SK-N-MC (cell line): ENCODE measurements around the gene SEH1L.

ENCODE experiments used
- DNase-seq: peaks from one replicate; pipeline ENCODE4 v3.0.0-alpha.2; 2011; ENCODE audit warnings: low read depth, low spot score
- H3K27ac ChIP-seq: fragments of 200-600 bp; sonication (generic); 2 replicates; pipeline ENCODE4 v1.5.1; 2016; ENCODE audit warnings: mixed run types
- H3K36me3 ChIP-seq: fragments of 200-600 bp; sonication (generic); 2 replicates; pipeline ENCODE4 v1.6.1; 2017; ENCODE audit warnings: antibody characterized with exemption, low read length, mixed read lengths; ENCODE audit not compliant: insufficient read depth
- H3K4me3 ChIP-seq: fragments of 200-600 bp; sonication (generic); 2 replicates; pipeline ENCODE4 v1.5.1; 2016
- H3K9ac ChIP-seq: fragments of 200-600 bp; sonication (generic); 2 replicates; pipeline ENCODE4 v1.8.0; 2017; ENCODE audit warnings: mixed run types, mixed read lengths; ENCODE audit not compliant: insufficient read length
- H3K9me3 ChIP-seq: fragments of 200-600 bp; sonication (generic); 2 replicates; pipeline ENCODE4 v1.6.1; 2017; ENCODE audit warnings: low read depth, mild to moderate bottlenecking, antibody characterized with exemption, low read length, moderate library complexity, mixed read lengths
- EZH2 ChIP-seq: fragments of 200-600 bp; sonication (generic); IDR thresholded peaks from one replicate; pipeline ENCODE4 v1.6.1; 2017; ENCODE audit warnings: antibody characterized with exemption
- FOXP2 ChIP-seq: optimal IDR thresholded peaks from 2 replicates; pipeline ENCODE3; 2011; ENCODE audit warnings: mild to moderate bottlenecking, moderate library complexity; ENCODE audit not compliant: insufficient read depth; ENCODE audit errors: extremely low read length, control extremely low read depth
- POLR2AphosphoS5 ChIP-seq: IDR thresholded peaks from 2 replicates; pipeline ENCODE4 v1.6.1; 2012; ENCODE audit warnings: mild to moderate bottlenecking, low read depth, low read length, borderline replicate concordance

The SEH1L gene

DNA sequence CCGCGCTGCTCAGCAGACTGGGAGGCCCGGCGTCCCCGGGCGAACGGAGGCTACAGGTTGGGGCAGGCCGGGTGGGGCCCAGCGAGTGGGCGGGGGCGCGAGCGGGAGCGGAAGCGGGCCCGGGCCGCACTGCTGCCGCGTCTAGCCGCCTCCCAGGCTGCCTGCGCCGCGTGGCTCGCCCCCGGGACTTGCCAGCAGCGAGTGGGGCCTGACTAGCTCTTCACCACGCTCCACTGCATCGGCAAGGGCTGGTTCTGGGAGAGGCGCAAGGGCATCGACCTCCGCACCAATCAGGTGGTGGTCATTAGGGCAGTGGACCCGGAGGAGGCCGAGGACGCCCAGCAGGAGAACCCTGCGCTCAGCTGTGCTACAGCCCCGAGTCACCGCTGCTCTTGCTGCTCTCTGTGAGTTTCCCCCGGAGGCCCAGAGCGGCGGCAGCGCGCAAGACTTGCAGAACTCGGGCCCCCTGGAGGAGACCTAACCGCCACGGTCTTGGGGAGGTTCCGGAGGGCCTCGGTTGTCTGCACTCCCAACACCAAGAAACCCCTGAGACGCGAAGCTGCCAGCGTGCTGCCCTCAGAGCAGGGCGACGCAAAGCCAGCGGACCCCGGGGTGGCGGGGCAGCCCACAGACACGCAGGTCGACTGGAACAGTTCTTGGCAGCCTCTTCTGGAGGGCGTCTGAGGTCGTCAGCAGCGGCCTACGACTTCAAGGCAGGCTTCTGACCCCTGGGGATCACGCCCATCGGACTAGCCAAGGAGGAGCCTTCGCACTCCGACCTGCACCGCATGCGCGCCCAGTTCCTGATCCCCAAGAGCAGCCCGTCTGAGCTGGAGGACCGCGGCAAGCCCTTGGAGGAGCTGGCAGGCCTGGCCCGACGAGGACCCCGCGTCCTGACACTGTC, 36.5 kb upstream of the SEH1L start:
- H3K9ac ChIP-seq: no peak overlapping the region
- DNase-seq: no peak
- no peak overlapping the region for H3K27ac ChIP-seq
- TF ChIP-seq POLR2AphosphoS5 (no peak), FOXP2 (no peak), EZH2 (no peak)
- H3K4me3 ChIP-seq: no peak overlapping the region
- H3K9me3 ChIP-seq: no peaks in the 10 kb centered on the region
- H3K36me3 ChIP-seq: no peaks in the 10 kb centered on the region

DNA sequence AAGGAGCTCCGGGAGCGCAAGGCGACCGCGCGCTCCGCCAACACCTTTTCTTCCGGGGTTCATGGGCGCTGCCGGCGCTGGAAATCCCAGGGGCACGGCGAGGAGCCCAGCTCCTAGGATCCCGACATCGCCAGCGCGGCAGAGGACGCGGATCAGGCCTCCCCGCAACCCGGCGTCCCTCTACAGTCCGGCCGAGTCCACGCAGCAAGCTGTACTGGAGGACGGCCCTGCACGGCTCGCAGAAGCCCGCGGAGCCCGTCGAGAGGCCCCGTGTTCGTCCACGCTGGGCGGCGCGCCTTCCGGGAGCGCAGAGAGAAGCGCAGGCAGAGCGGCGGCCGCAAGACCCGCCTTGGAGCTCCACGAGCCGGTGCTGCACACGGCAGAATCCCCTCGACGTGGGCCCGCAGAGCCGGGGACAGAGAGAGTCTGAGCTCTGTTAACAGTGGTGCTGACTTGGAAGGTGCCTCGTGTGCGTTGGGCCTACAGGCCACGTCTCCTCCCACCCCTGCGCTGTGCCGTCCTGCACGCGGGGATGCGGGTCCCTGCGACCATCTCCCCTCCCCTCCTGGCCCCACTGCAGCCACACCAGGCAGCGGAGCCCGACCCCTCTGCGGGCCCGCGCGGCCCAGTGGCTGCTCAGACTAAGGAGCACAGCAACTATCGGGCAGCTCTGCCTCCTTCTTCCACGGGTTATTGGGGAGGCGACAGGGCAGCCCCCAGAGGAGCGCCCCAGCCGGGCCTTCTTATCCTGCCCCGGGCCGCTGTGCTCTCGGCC, 35.7 kb upstream of the SEH1L start:
- Histone ChIP-seq H3K9me3 (no peaks in the 10 kb centered on the region), H3K36me3 (no peaks in the 10 kb centered on the region), H3K4me3 (no peak overlapping the region), H3K9ac (no peak overlapping the region), H3K27ac (no peak overlapping the region)
- no peak for TF ChIP-seq FOXP2
- TF ChIP-seq POLR2AphosphoS5: no peak
- no peak for TF ChIP-seq EZH2
- no peak for DNase-seq

DNA sequence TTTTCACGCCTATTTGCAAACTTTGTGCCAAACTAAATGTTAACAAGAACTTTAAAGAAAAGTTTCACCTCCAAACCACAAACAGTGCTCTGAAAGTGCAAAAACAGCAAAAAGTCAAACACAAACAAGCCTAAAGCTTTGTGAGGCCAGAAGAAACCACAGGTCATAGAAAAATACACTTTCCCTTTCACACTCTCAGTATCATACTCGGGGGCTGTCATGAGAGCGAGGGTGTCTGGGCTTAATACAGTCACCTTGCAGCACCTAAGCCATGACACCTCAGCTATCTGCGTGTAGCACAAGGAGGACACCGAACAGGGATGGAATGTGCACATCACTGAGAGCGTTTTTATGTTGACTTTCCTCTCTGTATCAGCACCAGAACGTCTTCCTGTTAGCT, 26.6 kb upstream of the SEH1L start:
- H3K4me3 ChIP-seq: no peak overlapping the region
- no peaks in the 10 kb centered on the region for H3K36me3 ChIP-seq
- no peaks in the 10 kb centered on the region for H3K9me3 ChIP-seq
- no peak overlapping the region for H3K27ac ChIP-seq
- no peak for TF ChIP-seq FOXP2
- no peak overlapping the region for H3K9ac ChIP-seq
- no peak for DNase-seq

DNA sequence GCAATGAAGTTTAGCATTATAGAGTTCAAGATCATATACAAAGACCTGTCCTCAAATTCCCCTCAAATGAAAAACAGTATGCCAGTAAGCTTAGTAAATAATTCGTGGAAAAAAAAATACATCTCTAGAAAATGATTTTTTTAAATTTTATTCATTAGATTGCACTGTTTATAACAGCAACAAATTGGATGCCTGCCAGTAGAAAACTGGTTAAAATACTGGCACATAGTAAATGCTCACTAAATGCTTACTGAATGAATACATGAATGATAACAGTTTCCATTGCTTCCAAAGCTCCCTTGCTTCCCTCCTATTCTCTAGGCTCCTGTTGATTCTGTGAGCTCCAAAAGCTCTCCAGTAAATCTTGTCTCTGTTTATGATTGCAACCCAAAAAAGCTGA, 25.5 kb upstream of the SEH1L start:
- no peaks in the 10 kb centered on the region for H3K36me3 ChIP-seq
- no peak for DNase-seq
- H3K9me3 ChIP-seq: no peaks in the 10 kb centered on the region
- no peak overlapping the region for H3K27ac ChIP-seq
- TF ChIP-seq EZH2 (no peak), POLR2AphosphoS5 (no peak), FOXP2 (no peak)
- no peak overlapping the region for H3K4me3 ChIP-seq
- no peak overlapping the region for H3K9ac ChIP-seq

DNA sequence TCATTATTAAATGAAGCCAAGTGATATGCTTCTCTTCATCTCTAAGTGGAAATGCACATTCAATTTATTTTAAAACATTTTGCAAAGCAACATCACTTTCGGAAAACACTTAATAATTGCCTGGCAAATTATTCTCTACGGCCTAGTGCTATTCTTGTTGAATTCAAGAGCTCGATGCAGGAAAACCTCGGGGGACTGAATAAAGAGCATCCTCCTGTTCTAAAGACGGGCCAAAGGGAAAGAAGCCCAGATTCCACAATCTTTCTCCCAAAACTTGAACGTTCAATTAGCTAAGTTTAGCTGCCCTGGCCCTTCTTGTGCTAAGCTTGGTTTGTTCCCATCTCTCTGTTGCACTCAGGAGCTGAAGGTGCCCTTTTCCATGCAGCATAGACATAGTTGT, 23.2 kb upstream of the SEH1L start:
- no peak overlapping the region for H3K4me3 ChIP-seq
- H3K9ac ChIP-seq: no peak overlapping the region
- DNase-seq: no peak
- H3K36me3 ChIP-seq: no peaks in the 10 kb centered on the region
- no peak for TF ChIP-seq POLR2AphosphoS5
- no peak for TF ChIP-seq FOXP2
- TF ChIP-seq EZH2: no peak
- H3K27ac ChIP-seq: no peak overlapping the region
- no peaks in the 10 kb centered on the region for H3K9me3 ChIP-seq

DNA sequence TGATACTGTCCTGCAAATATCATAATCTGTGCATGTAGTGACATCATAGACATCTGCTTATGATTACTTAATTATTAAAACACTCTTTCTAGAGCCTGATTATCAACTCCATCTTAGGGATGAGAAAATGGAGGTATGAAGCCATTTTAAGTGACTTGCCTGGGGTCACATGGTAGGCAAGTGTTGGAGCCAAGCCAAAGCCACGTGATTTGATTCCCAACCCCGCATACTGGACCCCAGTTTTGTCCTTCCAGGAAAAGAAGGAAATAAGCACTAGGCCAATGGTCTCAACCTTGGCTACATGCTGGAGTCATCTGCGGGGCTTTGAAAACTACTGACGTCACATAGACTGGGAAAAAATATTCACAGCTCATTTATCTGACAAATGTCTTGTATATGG, 19.6 kb upstream of the SEH1L start:
- DNase-seq: no peak
- TF ChIP-seq FOXP2 (no peak), POLR2AphosphoS5 (no peak), EZH2 (no peak)
- Histone ChIP-seq H3K27ac (no peak overlapping the region), H3K9ac (no peak overlapping the region), H3K36me3 (no peaks in the 10 kb centered on the region), H3K9me3 (no peaks in the 10 kb centered on the region), H3K4me3 (no peak overlapping the region)

DNA sequence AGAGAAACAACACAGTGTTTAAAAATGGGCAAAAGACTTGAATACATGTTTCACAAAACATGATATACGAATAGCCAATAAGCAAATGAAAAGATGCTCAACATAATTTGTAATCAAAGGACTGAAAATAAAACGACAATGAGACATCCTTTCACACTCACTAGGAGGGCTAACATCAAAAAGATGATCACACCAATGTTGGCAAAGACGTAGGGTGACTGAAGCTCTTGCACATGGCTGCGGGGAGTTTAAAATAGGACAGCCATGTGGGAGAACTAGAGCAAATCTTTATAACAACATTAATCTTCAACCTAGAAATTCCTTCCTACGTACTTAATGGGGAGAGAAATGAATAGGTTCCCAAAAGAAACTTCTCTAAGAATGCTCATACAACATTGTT, 19.2 kb upstream of the SEH1L start:
- Histone ChIP-seq H3K9me3 (no peaks in the 10 kb centered on the region), H3K9ac (no peak overlapping the region), H3K4me3 (no peak overlapping the region), H3K27ac (no peak overlapping the region), H3K36me3 (no peaks in the 10 kb centered on the region)
- TF ChIP-seq EZH2 (no peak), POLR2AphosphoS5 (no peak), FOXP2 (no peak)
- no peak for DNase-seq

DNA sequence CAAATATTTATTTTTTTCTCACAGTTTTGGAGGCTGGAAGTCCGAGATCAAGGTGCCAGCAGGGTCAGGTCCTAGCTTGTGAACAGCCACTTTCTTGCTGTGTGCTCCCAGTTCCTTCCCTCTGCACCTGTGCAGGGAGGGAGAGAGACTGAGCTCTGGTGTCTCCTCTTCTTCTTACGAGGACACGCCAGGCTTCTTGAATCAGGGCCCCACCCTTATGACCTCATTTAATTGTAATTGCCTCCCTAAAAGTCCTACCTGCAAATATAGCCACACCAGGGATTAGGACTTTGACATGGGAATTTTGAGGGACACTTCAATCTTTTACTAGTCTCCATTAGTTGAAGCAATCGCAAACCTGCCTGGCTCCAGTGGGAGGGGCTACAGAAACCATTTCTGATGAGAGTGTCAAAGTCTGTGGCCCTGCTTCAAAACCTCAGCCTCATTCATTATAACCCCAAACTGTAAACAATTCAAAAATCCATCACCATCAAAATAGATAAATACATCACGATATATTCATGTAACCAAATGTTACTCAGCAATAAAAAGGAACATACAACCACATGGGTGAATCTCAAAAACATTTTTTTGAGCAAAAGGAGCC, 18.2 kb upstream of the SEH1L start:
- Histone ChIP-seq H3K27ac (no peak overlapping the region), H3K36me3 (no peaks in the 10 kb centered on the region), H3K4me3 (no peak overlapping the region), H3K9me3 (no peaks in the 10 kb centered on the region), H3K9ac (no peak overlapping the region)
- TF ChIP-seq EZH2: no peak
- TF ChIP-seq POLR2AphosphoS5: no peak
- DNase-seq: no peak

DNA sequence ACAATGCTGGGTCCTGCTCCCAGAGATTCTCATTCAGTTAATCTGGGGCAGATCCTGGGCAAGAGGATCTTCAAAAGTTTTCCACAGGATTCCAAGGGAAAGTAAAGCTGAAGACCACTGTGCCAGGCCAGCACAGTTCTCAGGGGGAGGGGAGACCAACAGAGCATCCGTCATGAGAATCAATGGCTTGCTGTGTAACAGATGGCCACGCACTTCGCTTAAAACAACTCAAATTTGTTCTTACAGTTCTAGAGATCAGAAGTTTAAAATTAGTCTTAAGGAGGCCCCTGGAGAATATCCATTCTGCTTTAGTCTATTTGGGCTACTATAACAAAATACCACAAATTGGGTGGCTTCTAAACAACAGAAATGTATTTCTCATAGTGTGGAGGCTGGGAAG, 17.4 kb upstream of the SEH1L start:
- TF ChIP-seq FOXP2: no peak
- TF ChIP-seq POLR2AphosphoS5: no peak
- TF ChIP-seq EZH2: no peak
- H3K27ac ChIP-seq: no peak overlapping the region
- DNase-seq: no peak
- no peaks in the 10 kb centered on the region for H3K9me3 ChIP-seq
- H3K36me3 ChIP-seq: no peaks in the 10 kb centered on the region
- no peak overlapping the region for H3K4me3 ChIP-seq
- no peak overlapping the region for H3K9ac ChIP-seq
